ENCODE data around the gene RIMBP2.

Gene RIMBP2

GRCh38 chr12:130497321-130497720 lies 218.8 kb downstream of the RIMBP2 start:
- DNase-seq: no peak

DNA sequence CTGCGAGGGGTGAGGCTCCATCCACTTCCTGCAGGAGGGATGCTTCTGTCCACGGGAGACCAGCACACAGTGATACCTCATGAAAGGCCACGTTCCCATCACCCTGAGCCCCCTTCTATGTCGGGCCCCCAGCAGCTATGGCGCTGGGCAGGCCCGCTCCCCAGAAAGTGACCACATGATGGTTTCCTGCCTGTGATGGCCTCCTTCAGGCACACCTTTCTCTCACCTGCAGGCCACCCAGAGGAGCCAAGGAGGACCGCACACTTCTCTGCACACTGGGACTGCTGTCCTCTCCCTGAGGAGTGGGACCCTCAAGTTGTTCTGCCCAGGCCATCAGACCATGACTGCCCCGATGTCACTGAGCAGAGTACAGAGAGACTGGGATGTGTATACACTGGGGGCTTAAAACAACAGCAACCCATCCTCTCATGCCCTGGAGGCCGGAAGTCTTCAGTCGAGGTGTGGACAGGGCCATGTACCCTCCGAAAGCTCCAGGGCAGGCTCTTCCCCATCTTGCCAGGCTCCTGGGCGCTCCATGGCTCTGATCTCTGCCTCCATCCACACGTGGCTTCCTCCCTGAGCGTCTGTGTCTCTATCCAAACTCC lies 219.5 kb downstream of the RIMBP2 start:
- no peak for DNase-seq

- no peak for DNase-seq
Observed at GRCh38 chr12:130495156-130495555, 220.9 kb downstream of the RIMBP2 start.

GRCh38 chr12:130494736-130495135 lies 221.4 kb downstream of the RIMBP2 start:
- no peak for DNase-seq

DNA sequence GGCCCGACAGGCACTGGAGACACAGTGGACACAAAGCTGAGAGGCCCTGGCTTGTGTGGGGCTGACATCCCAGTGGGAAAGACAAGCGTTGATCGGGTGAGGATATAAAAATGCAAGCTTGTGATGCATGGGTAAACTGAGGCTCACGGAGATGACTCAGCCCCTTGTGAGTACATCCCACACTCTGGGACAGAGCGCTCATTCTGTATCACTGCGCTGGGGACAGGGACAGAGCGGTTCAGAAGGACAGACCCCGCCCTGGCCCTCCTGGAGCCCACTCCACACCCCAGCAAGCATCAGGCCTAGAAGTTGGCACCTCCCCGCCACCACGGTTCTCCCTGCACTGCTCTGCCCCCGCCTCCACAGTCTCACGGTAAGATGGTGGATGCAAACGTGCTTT lies 222.1 kb downstream of the RIMBP2 start:
- no peak for DNase-seq

DNA sequence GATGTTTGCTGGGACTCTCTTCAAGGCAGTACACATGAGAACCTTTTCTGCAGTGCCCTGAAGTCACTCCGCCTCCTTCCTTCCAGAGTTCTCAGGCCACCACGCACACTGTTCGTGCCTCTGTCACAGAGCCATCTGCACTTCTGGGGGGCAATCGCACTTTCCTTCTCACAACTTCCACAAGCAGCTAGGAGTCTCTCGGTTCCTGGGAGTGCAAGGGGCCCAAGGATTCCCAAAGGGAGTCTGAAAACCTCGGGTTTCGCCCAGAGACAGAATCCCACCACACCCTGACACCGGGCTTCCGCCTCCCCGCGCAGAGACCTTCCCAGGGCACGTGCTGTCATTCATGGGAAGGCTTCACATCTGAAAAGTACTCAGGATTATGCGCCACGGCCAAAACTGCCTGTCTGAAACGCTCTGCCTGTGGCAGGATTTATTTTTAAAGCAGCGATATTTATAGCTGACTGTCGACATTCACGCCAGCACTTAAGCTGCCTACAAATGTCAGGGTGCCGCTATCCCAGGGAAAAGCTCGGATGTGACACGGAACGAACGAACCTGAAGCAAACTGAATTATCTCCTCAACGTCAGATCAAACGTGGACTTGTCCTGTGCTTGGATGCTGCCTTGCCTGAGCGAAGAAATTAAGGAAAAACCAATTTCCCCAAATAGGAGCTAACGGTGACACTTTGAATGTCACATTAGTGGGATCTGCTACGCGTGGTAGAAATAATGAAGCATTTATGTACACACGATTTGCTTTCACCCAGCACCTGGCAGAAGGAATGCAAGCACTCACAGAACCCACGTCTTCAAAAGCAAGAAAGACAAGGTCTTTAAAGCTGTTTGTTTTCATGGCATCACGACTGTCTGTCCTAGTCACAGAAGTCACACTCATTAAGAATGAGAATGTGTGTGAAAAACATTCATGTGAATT lies 224.4 kb downstream of the RIMBP2 start:
- DNase-seq: no peak

DNA sequence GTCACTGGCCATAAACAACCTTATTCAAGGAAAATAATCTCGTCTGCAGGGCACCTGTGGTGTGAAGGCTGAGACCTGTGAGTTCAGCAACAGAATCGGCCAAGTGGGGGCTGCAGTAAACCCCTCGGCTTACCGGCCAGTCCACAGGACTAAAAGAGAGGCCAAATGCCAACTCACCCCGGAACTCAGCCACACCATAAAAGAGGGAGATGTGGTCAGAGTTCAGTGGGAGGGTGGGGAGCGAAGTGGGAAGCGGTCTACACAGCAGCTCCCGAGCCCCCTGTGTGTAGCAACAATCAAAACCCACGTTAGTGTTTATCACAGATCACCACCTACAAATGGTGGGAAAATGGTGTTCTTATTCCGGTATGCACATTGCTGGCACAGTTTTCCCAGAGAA lies 225.4 kb downstream of the RIMBP2 start:
- DNase-seq: no peak

DNA sequence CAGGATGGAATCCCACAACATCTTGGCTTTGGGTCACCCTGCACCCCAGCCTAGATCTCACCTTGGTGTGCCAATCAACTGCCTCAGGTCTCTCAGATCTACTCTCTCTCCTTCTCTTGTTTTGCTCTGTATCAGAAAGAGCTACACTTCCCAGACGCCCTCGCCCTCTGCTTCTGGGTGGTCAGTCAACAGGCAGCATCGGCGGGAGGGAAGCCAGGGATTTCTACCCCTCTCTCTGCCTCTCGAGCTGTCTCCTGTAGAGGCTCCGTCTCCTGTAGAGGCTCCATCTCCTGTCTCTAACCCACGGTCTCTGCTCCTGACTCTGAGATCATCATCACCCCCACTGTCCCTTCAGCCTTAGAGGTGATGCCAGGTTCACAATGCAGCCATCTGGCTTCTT lies 226.8 kb downstream of the RIMBP2 start:
- no peak for DNase-seq

DNA sequence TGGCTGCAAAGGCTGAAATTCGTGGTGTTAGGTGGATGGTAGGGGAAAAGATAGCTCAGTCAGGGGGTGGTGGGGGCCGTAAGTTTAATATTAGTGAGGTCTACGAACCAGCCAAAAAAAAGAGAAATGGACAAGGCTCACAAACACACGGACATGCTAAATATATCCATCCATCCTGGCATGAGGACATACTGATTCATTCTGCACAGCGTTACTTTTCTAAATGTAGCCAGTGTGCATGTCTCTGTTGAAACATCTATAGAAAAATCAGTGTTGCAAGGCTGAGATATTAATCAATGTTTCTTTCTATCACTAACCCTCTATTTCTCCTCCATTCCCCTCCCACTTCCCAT lies 227.8 kb downstream of the RIMBP2 start:
- DNase-seq: no peak

- DNase-seq: no peak
Observed at GRCh38 chr12:130487636-130488357, 228.3 kb downstream of the RIMBP2 start.

DNA sequence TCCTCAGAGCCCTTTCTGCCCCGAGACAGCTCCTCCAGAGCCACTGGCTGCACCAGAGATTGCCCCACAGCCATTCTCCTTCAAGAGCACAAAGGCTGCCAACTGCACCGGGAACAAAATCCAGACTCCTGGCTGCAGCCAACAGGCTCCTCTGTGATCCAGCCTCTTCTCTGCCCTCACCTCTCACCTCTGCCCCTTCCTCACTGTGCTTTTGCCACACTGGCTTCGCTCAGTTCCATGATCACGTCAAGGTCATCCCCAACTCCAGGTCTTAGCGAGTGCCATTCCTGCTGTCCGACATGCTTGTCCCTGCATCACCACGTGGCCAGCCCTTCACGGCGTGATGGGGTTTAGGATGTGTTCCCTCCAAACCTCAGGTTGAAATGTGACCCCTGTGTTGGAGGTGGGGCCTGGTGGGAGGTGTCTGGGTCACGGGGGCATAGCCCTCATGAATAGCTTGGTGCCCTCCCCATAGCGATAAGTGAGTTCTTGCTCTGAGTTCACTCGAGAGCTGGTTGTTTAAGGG lies 229.1 kb downstream of the RIMBP2 start:
- DNase-seq: no peak

DNA sequence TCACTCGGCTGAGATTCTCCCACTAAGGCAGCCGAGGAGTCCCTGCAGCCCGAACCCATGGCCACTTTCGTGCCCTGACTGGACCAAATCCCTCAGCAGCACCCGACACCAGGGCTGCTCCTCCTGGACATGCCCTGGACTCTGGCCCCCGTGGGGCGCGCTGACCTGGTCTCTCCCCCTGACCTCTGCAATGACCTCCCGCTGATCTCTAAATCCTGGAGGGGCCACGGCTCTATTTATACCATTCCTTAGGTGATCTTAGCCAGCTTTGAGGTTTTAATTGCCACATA lies 230.0 kb downstream of the RIMBP2 start:
- no peak for DNase-seq

GRCh38 chr12:130485291-130486145 lies 230.6 kb downstream of the RIMBP2 start:
- no peak for DNase-seq

- no peak for DNase-seq
Observed at GRCh38 chr12:130484221-130484620, 231.9 kb downstream of the RIMBP2 start.

GRCh38 chr12:130483616-130484180 lies 232.4 kb downstream of the RIMBP2 start:
- DNase-seq: no peak

GRCh38 chr12:130482448-130482847 lies 233.7 kb downstream of the RIMBP2 start:
- no peak for DNase-seq

GRCh38 chr12:130481392-130481879 lies 234.7 kb downstream of the RIMBP2 start:
- DNase-seq: no peak

DNA sequence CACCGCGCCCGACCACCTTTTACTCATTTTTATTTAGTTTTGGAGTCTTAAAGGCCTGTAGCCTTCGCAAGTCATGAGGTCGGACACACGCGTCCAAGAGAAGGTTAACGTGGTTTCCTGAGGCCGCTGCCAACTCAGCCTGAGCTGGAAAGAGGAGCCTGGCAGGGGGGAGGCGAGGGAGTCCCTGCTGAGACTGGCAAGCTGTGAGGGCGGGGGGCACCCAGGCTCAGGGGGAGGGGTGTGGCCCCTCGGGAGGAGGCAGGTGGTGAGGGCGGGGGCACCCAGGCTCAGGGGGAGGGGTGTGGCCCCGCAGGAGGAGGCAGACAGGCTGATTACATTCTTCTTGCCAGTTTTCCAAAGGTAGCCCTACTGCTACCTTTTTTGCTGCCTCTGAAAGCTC lies 235.2 kb downstream of the RIMBP2 start:
- no peak for DNase-seq

DNA sequence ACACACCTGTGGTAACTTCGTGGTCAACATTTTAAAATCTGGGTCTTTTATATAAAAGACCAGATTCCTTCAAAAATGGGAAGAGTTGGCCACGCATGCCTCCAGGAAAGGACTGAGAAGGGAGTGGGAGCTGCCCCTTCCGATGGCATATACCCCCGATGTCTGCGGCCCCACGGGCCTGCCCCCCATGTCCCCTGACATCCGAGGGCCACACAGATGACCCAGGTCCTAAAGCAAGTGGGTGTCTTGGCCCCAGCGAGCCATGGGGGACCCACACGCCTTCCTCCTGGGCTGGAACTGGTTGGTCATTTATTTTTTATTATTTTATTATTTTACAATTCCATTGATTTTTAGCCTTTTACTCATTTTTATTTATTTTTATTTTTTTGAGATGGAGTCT lies 235.9 kb downstream of the RIMBP2 start:
- no peak for DNase-seq

DNA sequence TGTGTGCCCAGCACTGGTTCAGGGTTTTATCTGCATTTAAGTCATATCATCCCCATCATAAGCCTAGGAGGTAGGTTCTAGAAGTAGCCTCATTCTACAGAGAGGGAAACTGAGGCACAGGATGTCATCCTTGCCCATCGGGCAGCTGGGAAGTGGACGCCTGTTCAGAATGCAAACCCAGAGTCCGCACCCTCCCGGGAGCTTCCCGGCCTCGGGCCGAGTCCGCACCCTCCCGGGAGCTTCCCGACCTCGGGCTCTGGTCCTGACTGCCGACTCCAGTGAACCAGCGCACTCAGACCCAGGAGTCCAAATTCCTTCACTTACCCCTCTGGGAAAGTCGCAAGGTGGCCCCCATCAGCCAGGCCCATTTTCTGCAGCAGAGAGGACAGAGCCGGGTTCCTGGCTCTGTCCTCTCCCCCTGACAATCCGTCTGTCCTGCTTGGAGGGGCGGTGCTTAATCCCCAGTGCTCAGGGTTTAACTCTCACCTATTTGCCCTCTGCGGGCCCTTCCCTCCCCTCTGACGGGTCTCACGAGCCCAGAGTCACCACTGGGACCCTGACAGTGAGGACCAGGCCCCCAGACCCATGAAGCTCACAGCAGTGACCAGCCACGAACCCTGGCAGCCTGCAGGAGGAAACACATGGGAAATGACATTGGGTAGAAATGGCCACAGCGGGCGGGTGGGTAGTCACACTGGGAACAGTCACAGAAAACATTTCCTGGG lies 236.5 kb downstream of the RIMBP2 start:
- no peak for DNase-seq

GRCh38 chr12:130478786-130479185 lies 237.3 kb downstream of the RIMBP2 start:
- no peak for DNase-seq

- DNase-seq: no peak
Observed at GRCh38 chr12:130477701-130478100, 238.4 kb downstream of the RIMBP2 start.
